ENCODE measurements around the gene ABCA13. TPM values are rescaled to one million over a fixed set of nuclear protein-coding genes. Genes with fewer than 3 reads are reported as not detected.

ABCA13 gene
- total and polyA plus RNA-seq, 2 of the 4 experiments (the other 2 are of a cell fraction), result under 0.01 to 0.07 TPM

DNA sequence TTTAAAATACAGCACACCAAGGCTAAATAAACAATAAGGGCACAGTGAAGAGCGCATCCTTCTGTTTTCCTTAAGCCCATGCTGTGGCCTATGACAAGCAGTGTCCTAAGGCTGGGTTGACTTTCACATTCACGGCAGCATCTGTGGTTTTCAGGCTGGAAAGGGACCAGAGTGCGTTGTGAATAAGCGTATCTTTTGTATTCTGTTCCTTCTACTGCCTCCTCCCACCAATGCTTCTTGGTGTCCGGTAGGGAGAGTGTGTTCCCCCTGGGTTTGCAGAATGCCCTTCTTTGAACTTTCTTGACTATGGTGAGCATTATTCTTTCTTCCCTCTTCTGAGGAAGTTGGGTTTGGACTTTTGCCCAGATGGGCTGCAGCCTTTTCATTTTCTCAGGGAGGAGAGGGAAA is 73.6 kb downstream of the ABCA13 start:
- Histone ChIP-seq H3K4me1 (ENCODE audit: control insufficient read depth, insufficient read depth, low read length) (peaks cover 3% of the 10 kb centered on the region), H3K4me3 (ENCODE audit: insufficient read depth, low read depth, low read length) (no peak overlapping the region), H3K56ac (ENCODE audit: extremely low read depth, insufficient read depth, low read length) (no peak overlapping the region), H3K9ac (ENCODE audit: low read depth, low read length) (no peak overlapping the region), H3K23ac (ENCODE audit: low read depth, low read length) (no peak overlapping the region), H3K27me3 (ENCODE audit: control insufficient read depth, insufficient read depth, low read length) (no peaks in the 10 kb centered on the region), H3K4ac (ENCODE audit: low read depth, low read length) (no peak overlapping the region), H3K36me3 (ENCODE audit: control insufficient read depth, insufficient read depth, low read length) (no peaks in the 10 kb centered on the region), H4K8ac (ENCODE audit: low read depth in 2 of 2, low read length in 2 of 2) (no peak overlapping the region; a peak in 1 of 4 replicates), H2BK5ac (ENCODE audit: low read depth, low read length, poor library complexity, severe bottlenecking) (no peak overlapping the region), H2AK5ac (ENCODE audit: low read depth, low read length) (no peak overlapping the region), H3K79me1 (ENCODE audit: low read depth in 1 of 2, low read length in 2 of 2) (no peaks in the 10 kb centered on the region), H4K91ac (ENCODE audit: insufficient read depth, low read depth, low read length) (no peak overlapping the region), H2AFZ (replicated peaks; ENCODE audit: low read length, poor library complexity) (peak overlapping the region; percentile 3), H4K5ac (ENCODE audit: low read depth, low read length) (no peak overlapping the region), H3K9me1 (ENCODE audit: insufficient read depth, low read length) (peaks cover 3% of the 10 kb centered on the region; the same call in 1 of the 2 replicates), H3K4me2 (ENCODE audit: low read depth, low read length) (peak overlapping the region; percentile 23; the same call in 1 of the 2 replicates), H2BK120ac (ENCODE audit: low read depth, low read length) (no peak overlapping the region), H3K9me3 (ENCODE audit: control insufficient read depth, insufficient read depth, low read length) (no peaks in the 10 kb centered on the region), H2BK20ac (ENCODE audit: low read depth, low read length) (0 out of 2 replicates have a peak overlapping the region, but pooled peaks have one; percentile 5), H2BK15ac (ENCODE audit: low read depth, low read length) (no peak overlapping the region), H3K27ac (ENCODE audit: insufficient read depth, low read length) (no peak overlapping the region), H3K14ac (replicated peaks; ENCODE audit: low read depth, low read length) (no peak overlapping the region), H3K18ac (ENCODE audit: low read depth, low read length) (no peak overlapping the region), H4K20me1 (ENCODE audit: insufficient read depth, low read length) (no peaks in the 10 kb centered on the region), H2AK9ac (replicated peaks; ENCODE audit: low read depth, low read length, poor library complexity) (no peak overlapping the region)
- no TSS peak for BruUV-seq (replicated peaks)
- CTCF ChIA-PET, result no interaction called here
- dilution Hi-C loops (cut with HindIII; ENCODE audit: low sequenced_read_pairs, unreplicated experiment) (no loop called here), intact Hi-C loops (cut with micrococcal nuclease) (no loop called here), in situ Hi-C loops (cut with MboI; ENCODE audit: low sequenced_read_pairs) (no loop called here)
- 50% methylated on average over 2 of the region's 5 CpGs; no CpG with 5 or more reads in 1 of the 2 experiments for WGBS, 2 experiments (ENCODE audit: extremely low coverage in 2 of 2, insufficient read length in 1 of 2)
- TF ChIP-seq SMC3 (IDR thresholded peaks at IDR 0.05; ENCODE audit: low read depth, low read length), result no peak
- POLR2A ChIA-PET (ENCODE audit: unreplicated experiment), result no interaction called here
- no peak for ATAC-seq (ENCODE audit: low read depth)
- DNase-seq, result peak; percentile 49
